Measurements from ENCODE around the gene GLRX2. TPM values are rescaled to one million over a fixed set of nuclear protein-coding genes. Genes with fewer than 3 reads are reported as not detected.

Gene GLRX2
- total and polyA plus RNA-seq, 12 donors, result 27.6 to 64.9 (median 33.5) TPM

GRCh38 chr1:193108471-193108870, 3.3 kb upstream of the GLRX2 start:
- H3K27ac ChIP-seq, result no peak overlapping the region
- no peak for DNase-seq
- no peak for TF ChIP-seq CTCF (IDR thresholded peaks at IDR 0.05)
- H3K27me3 ChIP-seq, result no peaks in the 10 kb centered on the region
- H3K9me3 ChIP-seq, result no peaks in the 10 kb centered on the region
- no peak for ATAC-seq
- 79 to 89% methylated on average over 3 of the region's 3 CpGs for WGBS, 2 donors
- H3K4me3 ChIP-seq, result no peak overlapping the region
- H3K36me3 ChIP-seq, result no peaks in the 10 kb centered on the region
- peaks cover 0 to 29% (median 14%) of the 10 kb centered on the region in 9 donors for H3K4me1 ChIP-seq
- intact Hi-C loops (cut with DNase I), result loop anchor here in 1 of 10 donors (10.0 kb wide), 1 partner anchor 634 kb away; no protein-coding TSS in a partner anchor

- no peak for ATAC-seq
- Histone ChIP-seq H3K9me3 (no peaks in the 10 kb centered on the region), H3K36me3 (peaks cover 0 to 8% (median 0%) of the 10 kb centered on the region in 9 donors), H3K4me3 (peak overlapping the region; percentile 65 to 96 (median 84)), H3K27ac (peak overlapping the region; percentile 25 to 96 (median 94)), H3K27me3 (no peaks in the 10 kb centered on the region), H3K4me1 (peaks cover 0 to 26% (median 16%) of the 10 kb centered on the region in 9 donors)
- WGBS, 2 donors, result 37 to 40% methylated on average over 4 of the region's 4 CpGs
- TF ChIP-seq CTCF (IDR thresholded peaks at IDR 0.05), result no peak
- DNase-seq, result no peak
- intact Hi-C loops (cut with DNase I), result loop anchor here in 6 of 10 donors (1.0 to 10.0 kb wide), 6 partner anchors 15 to 631 kb away; partner anchors contain the start of genes CDC73 (in 1 of the 6), RO60 (in 1 of the 6) and UCHL5 (in 1 of the 6)
Measured at GRCh38 chr1:193105821-193106177, 585 bp upstream of the GLRX2 start.

GRCh38 chr1:193104502-193104906, 710 bp downstream of the GLRX2 start:
- intact Hi-C loops (cut with DNase I), result loop anchor here in 7 of 10 donors (1.0 to 10.0 kb wide), 8 partner anchors 16 to 630 kb away; partner anchors contain the start of genes RO60 (in 2 of the 7), UCHL5 (in 2 of the 7) and CDC73 (in 1 of the 7)
- Histone ChIP-seq H3K36me3 (peaks cover 0 to 21% (median 6%) of the 10 kb centered on the region in 9 donors), H3K27ac (peak overlapping the region; percentile 25 to 96 (median 94)), H3K4me1 (peaks cover 0 to 26% (median 16%) of the 10 kb centered on the region in 9 donors), H3K27me3 (no peaks in the 10 kb centered on the region), H3K4me3 (peak overlapping the region; percentile 65 to 96 (median 84)), H3K9me3 (no peaks in the 10 kb centered on the region)
- DNase-seq (peak; percentile 34 to 47), ATAC-seq (peak; percentile 46 to 71 (median 58))
- 0 to 1% methylated on average over 24 of the region's 24 CpGs for WGBS, 2 donors
- no peak for TF ChIP-seq CTCF (IDR thresholded peaks at IDR 0.05)

GRCh38 chr1:193103759-193104501, 1.3 kb downstream of the GLRX2 start:
- peak overlapping the region in 9 of 10 donors; percentile 89 to 96 (median 94) for H3K27ac ChIP-seq
- DNase-seq, result no peak
- H3K9me3 ChIP-seq, result no peaks in the 10 kb centered on the region
- WGBS, 2 donors, result 30 to 35% methylated on average over 9 of the region's 9 CpGs
- H3K4me3 ChIP-seq, result peak overlapping the region; percentile 65 to 96 (median 84)
- H3K36me3 ChIP-seq, result peaks cover 0 to 27% (median 10%) of the 10 kb centered on the region in 9 donors
- H3K4me1 ChIP-seq, result peaks cover 0 to 26% (median 16%) of the 10 kb centered on the region in 9 donors
- TF ChIP-seq CTCF (IDR thresholded peaks at IDR 0.05), result no peak
- no peak for ATAC-seq
- intact Hi-C loops (cut with DNase I), result loop anchor here in 7 of 10 donors (1.0 to 10.0 kb wide), 8 partner anchors 17 to 629 kb away; partner anchors contain the start of genes RO60 (in 2 of the 7), UCHL5 (in 2 of the 7) and CDC73 (in 1 of the 7)
- H3K27me3 ChIP-seq, result no peaks in the 10 kb centered on the region

Measured in heart right ventricle (tissue), 16 donors.